Measurements from ENCODE around the gene E2F3.

DNA sequence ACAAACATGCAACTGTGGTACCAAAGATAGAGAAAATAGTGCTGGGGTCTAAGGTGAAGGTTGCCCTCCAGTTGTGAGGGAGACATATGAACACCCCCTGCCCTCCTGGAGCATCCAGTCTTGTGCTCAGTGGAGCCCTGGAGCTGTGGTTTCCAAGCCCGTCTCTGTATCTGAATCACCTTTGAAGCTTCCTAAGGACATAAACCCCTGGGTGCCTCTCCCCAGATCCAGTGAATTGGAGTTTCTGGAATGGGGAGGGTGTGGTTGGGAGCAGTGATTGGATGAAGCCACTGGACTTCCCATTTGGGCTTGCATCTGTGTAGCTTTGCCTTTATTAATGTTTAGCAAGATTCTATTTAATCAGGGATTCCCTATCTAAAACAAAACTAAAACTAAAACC lies 22.4 kb upstream of the E2F3 start:
- TF ChIP-seq, protein P1, sequence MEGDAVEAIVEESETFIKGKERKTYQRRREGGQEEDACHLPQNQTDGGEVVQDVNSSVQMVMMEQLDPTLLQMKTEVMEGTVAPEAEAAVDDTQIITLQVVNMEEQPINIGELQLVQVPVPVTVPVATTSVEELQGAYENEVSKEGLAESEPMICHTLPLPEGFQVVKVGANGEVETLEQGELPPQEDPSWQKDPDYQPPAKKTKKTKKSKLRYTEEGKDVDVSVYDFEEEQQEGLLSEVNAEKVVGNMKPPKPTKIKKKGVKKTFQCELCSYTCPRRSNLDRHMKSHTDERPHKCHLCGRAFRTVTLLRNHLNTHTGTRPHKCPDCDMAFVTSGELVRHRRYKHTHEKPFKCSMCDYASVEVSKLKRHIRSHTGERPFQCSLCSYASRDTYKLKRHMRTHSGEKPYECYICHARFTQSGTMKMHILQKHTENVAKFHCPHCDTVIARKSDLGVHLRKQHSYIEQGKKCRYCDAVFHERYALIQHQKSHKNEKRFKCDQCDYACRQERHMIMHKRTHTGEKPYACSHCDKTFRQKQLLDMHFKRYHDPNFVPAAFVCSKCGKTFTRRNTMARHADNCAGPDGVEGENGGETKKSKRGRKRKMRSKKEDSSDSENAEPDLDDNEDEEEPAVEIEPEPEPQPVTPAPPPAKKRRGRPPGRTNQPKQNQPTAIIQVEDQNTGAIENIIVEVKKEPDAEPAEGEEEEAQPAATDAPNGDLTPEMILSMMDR (IDR thresholded peaks at IDR 0.05), result no peak
- TF ChIP-seq POLR2A (IDR thresholded peaks at IDR 0.05) (no peak), POLR2AphosphoS5 (IDR thresholded peaks at IDR 0.05) (no peak), EP300 (IDR thresholded peaks at IDR 0.05) (no peak)

Measured in stomach (tissue), 4 donors.